SHP77 treated with DMSO at 0.1 percent for 48 hours (cell line): ENCODE results near the gene ATP13A4.

Experiments used
- DNase-seq: peaks from one replicate; lab custom pipeline; 2025; lab: John Stamatoyannopoulos, UW

ATP13A4 gene

GRCh38 chr3:193554811-193555210, at the start of gene ATP13A4:
ATP13A4 (minus strand) TSS chr3:193554895; CDS start chr3:193554799, 96 bp downstream.
- no peak for DNase-seq

- DNase-seq = no peak
Observed at GRCh38 chr3:193599393-193599792, 44.7 kb upstream of the ATP13A4 start.

DNA sequence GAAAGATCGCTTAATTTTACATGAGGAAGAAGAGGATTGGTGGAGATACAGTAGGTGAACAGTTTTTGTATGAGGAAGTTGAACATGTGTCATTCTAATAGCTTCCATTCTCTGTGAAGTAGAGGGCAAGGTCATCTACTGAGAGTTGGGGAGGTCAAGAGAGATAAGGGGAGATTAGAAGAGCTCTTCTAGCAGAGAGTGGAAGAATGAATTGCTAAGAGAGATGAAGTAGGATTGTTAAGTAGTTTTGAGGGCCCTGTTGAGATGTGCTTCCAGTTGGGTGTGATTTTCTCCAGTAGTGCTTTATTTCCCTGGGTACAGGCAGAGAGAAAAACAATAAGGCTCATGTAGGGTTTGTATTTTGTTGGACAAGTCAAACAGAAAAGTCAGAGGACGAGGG, 43.5 kb upstream of the ATP13A4 start:
- no peak for DNase-seq

DNA sequence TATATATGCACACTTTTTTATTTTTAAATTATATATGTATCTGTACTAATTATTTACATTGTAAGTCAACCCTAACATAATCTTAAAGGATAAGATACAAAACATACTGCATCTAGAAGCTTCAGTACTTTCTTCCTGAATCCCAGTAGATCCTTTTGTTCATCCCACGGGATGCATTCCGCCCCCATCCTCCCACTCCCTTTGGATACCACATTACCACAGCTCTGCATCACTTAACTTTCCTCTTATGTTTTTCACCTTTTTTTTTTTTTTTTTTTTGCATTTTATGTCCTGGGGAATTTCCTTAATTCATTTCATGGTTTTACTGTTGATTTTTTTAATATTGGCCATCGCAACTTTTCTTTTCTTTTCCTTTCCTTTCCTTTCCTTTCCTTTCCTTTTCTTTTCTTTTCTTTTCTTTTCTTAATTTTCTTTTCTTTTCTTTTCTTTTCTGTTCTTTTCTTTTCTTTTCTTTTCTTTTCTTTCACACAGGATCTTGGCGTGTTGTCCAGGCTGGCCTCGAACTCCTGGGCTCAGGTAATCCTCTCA, 41.3 kb upstream of the ATP13A4 start:
- no peak for DNase-seq

DNA sequence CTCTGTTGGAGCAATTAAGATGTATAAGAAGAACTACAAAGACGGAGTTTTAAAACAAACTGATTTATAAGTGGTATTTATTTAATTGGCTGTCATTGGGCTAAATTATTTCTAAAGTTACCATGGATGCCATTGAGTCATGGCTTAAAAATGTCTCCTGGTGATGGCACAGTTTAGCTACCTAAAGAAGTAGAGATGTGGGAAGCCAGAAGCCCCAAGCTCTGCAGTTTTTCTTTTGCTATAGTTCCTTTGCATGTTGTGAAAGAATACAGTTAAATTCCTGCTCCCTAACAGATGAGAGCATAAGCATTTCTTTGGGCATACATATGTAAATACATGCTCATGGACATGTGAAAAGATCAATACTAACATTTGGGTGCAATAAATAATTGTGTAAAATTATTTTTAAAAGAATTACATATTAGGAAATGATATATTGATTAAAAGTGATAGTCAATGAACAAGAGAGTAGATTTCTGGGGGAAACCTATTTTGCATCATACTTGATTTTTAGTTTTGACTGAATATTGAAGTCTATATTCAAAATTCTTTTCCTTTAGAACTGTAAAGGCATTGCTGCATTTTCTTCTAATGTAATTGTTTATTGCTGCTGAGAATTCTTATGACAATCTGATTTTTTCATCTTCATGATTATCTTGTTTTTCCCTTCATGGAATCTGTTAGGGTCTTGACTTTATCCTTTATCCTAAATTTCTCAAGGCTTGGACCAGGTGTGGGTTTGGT, 40.4 kb upstream of the ATP13A4 start:
- DNase-seq = no peak

DNA sequence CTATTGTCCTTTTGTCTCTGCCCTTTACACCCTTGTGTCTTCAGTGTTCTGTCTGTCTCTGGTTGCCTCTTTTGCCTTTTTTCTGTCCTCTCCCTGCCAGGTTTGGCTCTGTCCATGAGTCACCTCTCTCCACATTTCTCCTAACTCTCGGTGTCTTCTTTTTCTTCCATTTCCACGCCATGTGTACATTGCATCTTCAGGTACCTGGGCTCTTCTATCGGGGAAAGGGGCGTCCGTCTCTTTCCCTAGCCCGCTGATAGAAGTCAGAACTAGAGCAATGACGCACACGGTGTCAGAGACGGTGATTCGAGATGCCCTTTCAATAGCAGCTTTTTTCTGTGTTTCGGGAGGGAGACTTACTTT, 39.0 kb upstream of the ATP13A4 start:
- DNase-seq = no peak

- DNase-seq = peak; percentile 81
Observed at GRCh38 chr3:193592841-193593667, 38.4 kb upstream of the ATP13A4 start, which contains the start of gene OPA1. OPA1 (plus strand) TSS chr3:193593208; CDS start chr3:193593378, 170 bp downstream.

GRCh38 chr3:193590088-193590856, 35.6 kb upstream of the ATP13A4 start:
- no peak for DNase-seq

DNA sequence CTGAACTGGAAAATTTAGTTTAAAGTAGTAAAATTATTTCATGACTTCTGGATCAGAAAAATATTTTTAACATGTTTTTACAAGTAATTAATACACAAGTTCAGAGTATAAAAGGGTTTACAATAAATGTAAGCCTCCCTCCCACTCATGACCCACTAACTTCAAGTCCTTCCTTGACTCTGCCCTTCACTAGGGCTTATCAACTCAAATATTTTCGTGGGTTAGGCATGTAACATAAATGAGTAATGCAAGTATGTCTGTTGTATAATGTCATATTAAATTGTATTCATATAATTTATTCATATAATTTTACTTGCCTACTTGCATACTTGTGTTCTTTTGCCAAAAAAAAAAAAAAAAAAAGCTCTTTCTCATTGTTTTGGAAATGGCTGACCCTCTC, 34.9 kb upstream of the ATP13A4 start:
- DNase-seq = no peak

- no peak for DNase-seq
Observed at GRCh38 chr3:193589129-193589528, 34.4 kb upstream of the ATP13A4 start.

- DNase-seq = no peak
Observed at GRCh38 chr3:193586526-193586925, 31.8 kb upstream of the ATP13A4 start.

DNA sequence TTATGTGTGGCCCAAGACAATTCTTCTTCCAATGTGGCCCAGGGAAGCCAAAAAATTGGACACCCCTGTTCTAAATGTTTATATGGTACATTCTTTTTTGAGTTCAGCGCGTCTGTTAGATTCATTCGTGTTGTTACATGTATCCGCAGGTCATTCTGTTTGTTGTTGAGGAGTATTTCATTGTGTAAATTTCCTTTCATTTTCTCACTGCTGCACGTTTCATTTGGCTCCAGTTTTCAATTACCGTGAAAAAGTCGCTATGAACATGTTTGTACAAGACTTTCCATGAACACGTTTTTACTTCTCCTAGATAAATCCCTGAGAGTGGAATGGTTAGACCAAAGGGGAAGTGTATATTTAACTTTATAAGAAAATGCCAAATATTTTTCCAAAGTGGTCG, 30.8 kb upstream of the ATP13A4 start:
- DNase-seq = no peak

- no peak for DNase-seq
Observed at GRCh38 chr3:193574488-193575070, 19.9 kb upstream of the ATP13A4 start.

- DNase-seq = no peak
Observed at GRCh38 chr3:193573403-193574191, 18.9 kb upstream of the ATP13A4 start.

- DNase-seq = peak; percentile 6
Observed at GRCh38 chr3:193572426-193572908, 17.8 kb upstream of the ATP13A4 start.

- no peak for DNase-seq
Observed at GRCh38 chr3:193569119-193569518, 14.4 kb upstream of the ATP13A4 start.

GRCh38 chr3:193564012-193564411, 9.3 kb upstream of the ATP13A4 start:
- no peak for DNase-seq

DNA sequence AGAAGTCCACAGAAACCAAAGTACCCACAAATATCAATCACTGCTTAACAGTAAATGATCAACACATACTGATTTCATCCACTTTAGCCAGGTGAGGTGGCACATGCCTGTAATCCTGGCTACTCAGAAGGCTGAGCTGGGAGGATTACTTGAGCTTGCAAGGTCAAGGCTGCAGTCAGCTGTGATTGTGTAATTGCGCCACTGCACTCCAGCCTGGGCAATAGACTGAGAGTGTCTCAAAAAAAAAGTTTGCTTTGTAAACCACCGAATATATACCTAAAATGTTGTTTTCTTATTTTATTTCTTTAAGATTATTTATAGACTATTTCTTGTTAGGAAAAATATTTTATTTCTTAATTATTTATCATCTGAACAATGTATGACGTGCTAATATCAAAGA, 8.7 kb upstream of the ATP13A4 start:
- DNase-seq = no peak

- DNase-seq = no peak
Observed at GRCh38 chr3:193560870-193561269, 6.2 kb upstream of the ATP13A4 start.

- no peak for DNase-seq
Observed at GRCh38 chr3:193560091-193560490, 5.4 kb upstream of the ATP13A4 start.

GRCh38 chr3:193559100-193559499, 4.4 kb upstream of the ATP13A4 start:
- DNase-seq = no peak
